ENCODE measurements around the gene CHD2.

The CHD2 gene

DNA sequence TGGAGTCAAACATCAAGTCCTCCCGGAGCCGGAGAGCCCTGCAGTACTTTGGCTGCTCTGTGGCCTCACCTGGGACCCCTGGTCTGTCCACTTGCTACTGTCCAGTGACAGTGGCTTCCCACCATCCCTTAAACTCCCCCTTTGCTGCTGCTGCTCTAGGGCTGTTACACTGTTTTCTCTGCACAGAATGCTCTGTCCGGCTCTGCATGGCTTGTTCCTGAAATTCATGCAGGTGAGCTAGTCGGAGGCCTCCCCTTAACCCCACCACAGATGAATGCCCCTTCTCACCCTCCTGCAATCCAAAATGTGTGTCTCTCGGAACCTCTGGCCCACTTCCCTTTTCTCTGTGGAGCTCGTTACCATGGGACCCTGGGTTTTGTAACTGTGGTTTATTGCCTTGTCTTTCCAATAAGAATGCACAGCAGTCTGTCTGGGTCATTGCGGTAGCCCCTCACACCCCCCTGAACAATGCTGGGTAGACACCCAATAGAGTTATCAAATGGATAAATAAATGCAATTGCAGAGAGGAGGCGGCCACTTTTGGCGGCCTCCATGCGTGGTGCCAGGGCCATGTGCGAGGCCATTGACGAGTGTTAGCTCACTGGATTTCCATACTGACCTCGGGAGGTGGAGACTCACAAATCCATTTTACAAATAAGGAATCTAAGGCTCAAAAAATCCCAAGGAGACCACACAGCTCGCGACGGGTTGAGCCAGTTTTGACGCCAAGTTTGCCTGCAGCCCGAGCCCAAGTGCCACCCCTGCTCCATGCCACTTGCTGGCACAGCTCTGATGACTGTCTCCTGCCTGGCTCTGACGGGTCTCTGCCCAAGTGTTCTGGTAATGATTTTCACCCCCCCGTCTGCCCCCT is 140.4 kb downstream of the CHD2 start:
- H3K79me2 ChIP-seq (ENCODE audit: control insufficient read depth, low read length): no peaks in the 10 kb centered on the region
- no peak overlapping the region for H3K27ac ChIP-seq (ENCODE audit: low read depth, low read length)
- no peaks in the 10 kb centered on the region for H3K9me2 ChIP-seq (replicated peaks; ENCODE audit: control insufficient read depth, low read length)
- H3K4me1 ChIP-seq (ENCODE audit: control insufficient read depth, low read length): 0 out of 2 replicates have a peak, but pooled peaks cover 7% of the 10 kb centered on the region
- no peaks in the 10 kb centered on the region for H3F3A ChIP-seq (ENCODE audit: control insufficient read depth, insufficient read depth)
- no peaks in the 10 kb centered on the region for H3K36me3 ChIP-seq (ENCODE audit: control insufficient read depth, low read length)
- H3K4me2 ChIP-seq (ENCODE audit: low read length): no peak overlapping the region
- no peaks in the 10 kb centered on the region for H3K9me3 ChIP-seq (ENCODE audit: control insufficient read depth, insufficient read depth, low read length)
- H4K20me1 ChIP-seq (ENCODE audit: control insufficient read depth, insufficient read depth, low read depth, low read length): no peaks in the 10 kb centered on the region
- no peaks in the 10 kb centered on the region for H3K27me3 ChIP-seq (ENCODE audit: control insufficient read depth, low read length)
- TF ChIP-seq, protein P1, sequence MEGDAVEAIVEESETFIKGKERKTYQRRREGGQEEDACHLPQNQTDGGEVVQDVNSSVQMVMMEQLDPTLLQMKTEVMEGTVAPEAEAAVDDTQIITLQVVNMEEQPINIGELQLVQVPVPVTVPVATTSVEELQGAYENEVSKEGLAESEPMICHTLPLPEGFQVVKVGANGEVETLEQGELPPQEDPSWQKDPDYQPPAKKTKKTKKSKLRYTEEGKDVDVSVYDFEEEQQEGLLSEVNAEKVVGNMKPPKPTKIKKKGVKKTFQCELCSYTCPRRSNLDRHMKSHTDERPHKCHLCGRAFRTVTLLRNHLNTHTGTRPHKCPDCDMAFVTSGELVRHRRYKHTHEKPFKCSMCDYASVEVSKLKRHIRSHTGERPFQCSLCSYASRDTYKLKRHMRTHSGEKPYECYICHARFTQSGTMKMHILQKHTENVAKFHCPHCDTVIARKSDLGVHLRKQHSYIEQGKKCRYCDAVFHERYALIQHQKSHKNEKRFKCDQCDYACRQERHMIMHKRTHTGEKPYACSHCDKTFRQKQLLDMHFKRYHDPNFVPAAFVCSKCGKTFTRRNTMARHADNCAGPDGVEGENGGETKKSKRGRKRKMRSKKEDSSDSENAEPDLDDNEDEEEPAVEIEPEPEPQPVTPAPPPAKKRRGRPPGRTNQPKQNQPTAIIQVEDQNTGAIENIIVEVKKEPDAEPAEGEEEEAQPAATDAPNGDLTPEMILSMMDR (IDR thresholded peaks at IDR 0.05; ENCODE audit: low read depth, low read length, poor library complexity, severe bottlenecking): no peak
- TF ChIP-seq EZH2phosphoT487 (IDR thresholded peaks at IDR 0.05; ENCODE audit: borderline replicate concordance, low read length): no peak
- H3K4me3 ChIP-seq (ENCODE audit: low read length): no peak overlapping the region

DNA sequence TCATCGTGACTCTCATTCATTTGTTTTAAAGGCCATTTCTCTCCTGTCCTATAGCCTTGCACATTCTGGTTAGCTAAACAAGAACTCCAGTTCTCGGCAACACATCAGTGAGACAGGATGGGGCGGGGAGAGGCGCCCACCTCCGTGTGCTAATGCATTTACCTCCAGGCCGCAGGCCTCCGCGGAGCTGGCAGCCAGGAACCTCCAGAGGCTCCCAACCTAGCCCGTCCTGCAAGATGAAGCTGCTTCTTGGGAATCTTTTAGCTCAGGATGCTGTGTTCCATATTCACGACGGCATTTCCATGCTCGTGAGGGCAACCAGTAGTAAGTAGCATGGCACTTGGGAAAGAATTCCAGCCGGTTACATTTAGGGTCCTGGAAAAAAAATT is 141.0 kb downstream of the CHD2 start:
- H3K36me3 ChIP-seq (ENCODE audit: control insufficient read depth, low read length): no peaks in the 10 kb centered on the region
- H3K9me2 ChIP-seq (replicated peaks; ENCODE audit: control insufficient read depth, low read length): no peaks in the 10 kb centered on the region
- no peak overlapping the region for H3K4me2 ChIP-seq (ENCODE audit: low read length)
- H3K4me1 ChIP-seq (ENCODE audit: control insufficient read depth, low read length): 0 out of 2 replicates have a peak, but pooled peaks cover under 1% of the 10 kb centered on the region
- no peak overlapping the region for H3K27ac ChIP-seq (ENCODE audit: low read depth, low read length)
- no peaks in the 10 kb centered on the region for H3F3A ChIP-seq (ENCODE audit: control insufficient read depth, insufficient read depth)
- no peaks in the 10 kb centered on the region for H3K79me2 ChIP-seq (ENCODE audit: control insufficient read depth, low read length)
- H3K4me3 ChIP-seq (ENCODE audit: low read length): no peak overlapping the region
- TF ChIP-seq, protein P1 (IDR thresholded peaks at IDR 0.05; ENCODE audit: low read depth, low read length, poor library complexity, severe bottlenecking): no peak
- TF ChIP-seq EZH2phosphoT487 (IDR thresholded peaks at IDR 0.05; ENCODE audit: borderline replicate concordance, low read length): no peak
- no peaks in the 10 kb centered on the region for H3K9me3 ChIP-seq (ENCODE audit: control insufficient read depth, insufficient read depth, low read length)
- H4K20me1 ChIP-seq (ENCODE audit: control insufficient read depth, insufficient read depth, low read depth, low read length): no peaks in the 10 kb centered on the region
- no peaks in the 10 kb centered on the region for H3K27me3 ChIP-seq (ENCODE audit: control insufficient read depth, low read length)

DNA sequence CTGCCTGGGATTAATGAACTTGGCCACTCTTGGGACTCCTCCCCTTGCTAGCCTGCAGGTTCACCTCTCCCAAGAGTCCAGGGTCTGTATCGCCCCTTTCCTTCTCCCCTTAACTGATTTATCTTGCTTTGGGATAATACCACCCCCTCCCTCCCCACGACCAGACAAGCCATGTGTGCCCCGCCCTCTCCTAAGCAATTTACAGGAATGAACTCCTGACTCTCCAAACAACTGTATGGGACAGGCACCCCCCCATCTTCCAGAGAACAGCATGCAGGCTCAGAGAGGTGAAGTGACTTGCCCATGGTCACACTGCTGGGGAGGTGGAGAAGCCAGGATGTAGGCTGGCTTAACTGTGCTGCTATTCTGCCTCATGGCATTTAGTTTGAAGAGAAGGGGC is 142.1 kb downstream of the CHD2 start:
- Histone ChIP-seq H3K27me3 (ENCODE audit: control insufficient read depth, low read length) (no peaks in the 10 kb centered on the region), H3K4me3 (ENCODE audit: low read length) (no peak overlapping the region), H3K4me1 (ENCODE audit: control insufficient read depth, low read length) (no peaks in the 10 kb centered on the region), H3K27ac (ENCODE audit: low read depth, low read length) (no peak overlapping the region), H3F3A (ENCODE audit: control insufficient read depth, insufficient read depth) (no peaks in the 10 kb centered on the region), H4K20me1 (ENCODE audit: control insufficient read depth, insufficient read depth, low read depth, low read length) (no peaks in the 10 kb centered on the region), H3K4me2 (ENCODE audit: low read length) (no peak overlapping the region), H3K79me2 (ENCODE audit: control insufficient read depth, low read length) (no peaks in the 10 kb centered on the region), H3K9me3 (ENCODE audit: control insufficient read depth, insufficient read depth, low read length) (no peaks in the 10 kb centered on the region), H3K9me2 (replicated peaks; ENCODE audit: control insufficient read depth, low read length) (no peaks in the 10 kb centered on the region), H3K36me3 (ENCODE audit: control insufficient read depth, low read length) (no peaks in the 10 kb centered on the region)
- TF ChIP-seq EZH2phosphoT487 (IDR thresholded peaks at IDR 0.05; ENCODE audit: borderline replicate concordance, low read length): no peak
- TF ChIP-seq, protein P1 (IDR thresholded peaks at IDR 0.05; ENCODE audit: low read depth, low read length, poor library complexity, severe bottlenecking): no peak
